Neutrophil (primary cell): ENCODE measurements around the gene FAM161B.
"Not testable (repeated sequence)": the region's sequence is repeated elsewhere in the genome, so short reads cannot be mapped to it uniquely, and the experiment has no call there.

Experiments used
- H3K27ac ChIP-seq: fragments of 200-600 bp; sonication (generic); 2 replicates; pipeline ENCODE4 v1.5.1; 2016; ENCODE audit warnings: mild to moderate bottlenecking, moderate library complexity
- H3K27me3 ChIP-seq: fragments of 200-600 bp; sonication (generic); 2 replicates; pipeline ENCODE4 v1.6.0; 2016; ENCODE audit warnings: mild to moderate bottlenecking
- H3K36me3 ChIP-seq: fragments of 200-600 bp; sonication (generic); 2 replicates; pipeline ENCODE4 v1.5.1; 2017
- H3K4me1 ChIP-seq, 2 experiments: fragments of 200-600 bp in 1 of 2; sonication (generic) in 1 of 2; 1 replicate in 1 of 2; 2 replicates in 1 of 2; pipeline versions ENCODE4 v1.5.1 to v1.6.1; 2013 to 2016; ENCODE audit warnings: low read depth in 1 of 2, low read length in 1 of 2, mild to moderate bottlenecking in 1 of 2, moderate library complexity in 1 of 2; ENCODE audit not compliant: control insufficient read depth in 1 of 2, insufficient read depth in 1 of 2
- H3K4me3 ChIP-seq, 2 experiments: fragments of 200-600 bp in 1 of 2; sonication (generic) in 1 of 2; 1 replicate in 1 of 2; 2 replicates in 1 of 2; pipeline ENCODE4 v1.5.1; 2013 to 2016; ENCODE audit warnings: low read depth in 1 of 2, low read length in 1 of 2, mild to moderate bottlenecking in 1 of 2, moderate library complexity in 1 of 2
- H3K9me3 ChIP-seq: fragments of 200-600 bp; sonication (generic); 2 replicates; pipeline ENCODE4 v1.5.1; 2016
- TF ChIP-seq, protein P1 (sequence below): fragments of 200-600 bp; sonication (generic); IDR thresholded peaks from 2 replicates; pipeline ENCODE4 v1.5.1; 2016; ENCODE audit warnings: antibody characterized with exemption

Gene FAM161B

GRCh38 chr14:73942180-73942579 lies 7.7 kb downstream of the FAM161B start:
- no peaks in the 10 kb centered on the region for H3K36me3 ChIP-seq
- peaks cover 16 to 22% of the 10 kb centered on the region in 2 experiments for H3K4me1 ChIP-seq
- no peaks in the 10 kb centered on the region for H3K27me3 ChIP-seq
- no peaks in the 10 kb centered on the region for H3K9me3 ChIP-seq
- TF ChIP-seq, protein P1, sequence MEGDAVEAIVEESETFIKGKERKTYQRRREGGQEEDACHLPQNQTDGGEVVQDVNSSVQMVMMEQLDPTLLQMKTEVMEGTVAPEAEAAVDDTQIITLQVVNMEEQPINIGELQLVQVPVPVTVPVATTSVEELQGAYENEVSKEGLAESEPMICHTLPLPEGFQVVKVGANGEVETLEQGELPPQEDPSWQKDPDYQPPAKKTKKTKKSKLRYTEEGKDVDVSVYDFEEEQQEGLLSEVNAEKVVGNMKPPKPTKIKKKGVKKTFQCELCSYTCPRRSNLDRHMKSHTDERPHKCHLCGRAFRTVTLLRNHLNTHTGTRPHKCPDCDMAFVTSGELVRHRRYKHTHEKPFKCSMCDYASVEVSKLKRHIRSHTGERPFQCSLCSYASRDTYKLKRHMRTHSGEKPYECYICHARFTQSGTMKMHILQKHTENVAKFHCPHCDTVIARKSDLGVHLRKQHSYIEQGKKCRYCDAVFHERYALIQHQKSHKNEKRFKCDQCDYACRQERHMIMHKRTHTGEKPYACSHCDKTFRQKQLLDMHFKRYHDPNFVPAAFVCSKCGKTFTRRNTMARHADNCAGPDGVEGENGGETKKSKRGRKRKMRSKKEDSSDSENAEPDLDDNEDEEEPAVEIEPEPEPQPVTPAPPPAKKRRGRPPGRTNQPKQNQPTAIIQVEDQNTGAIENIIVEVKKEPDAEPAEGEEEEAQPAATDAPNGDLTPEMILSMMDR, result no peak
- peak overlapping the region; percentile 41 for H3K27ac ChIP-seq
- no peak overlapping the region for H3K4me3 ChIP-seq

DNA sequence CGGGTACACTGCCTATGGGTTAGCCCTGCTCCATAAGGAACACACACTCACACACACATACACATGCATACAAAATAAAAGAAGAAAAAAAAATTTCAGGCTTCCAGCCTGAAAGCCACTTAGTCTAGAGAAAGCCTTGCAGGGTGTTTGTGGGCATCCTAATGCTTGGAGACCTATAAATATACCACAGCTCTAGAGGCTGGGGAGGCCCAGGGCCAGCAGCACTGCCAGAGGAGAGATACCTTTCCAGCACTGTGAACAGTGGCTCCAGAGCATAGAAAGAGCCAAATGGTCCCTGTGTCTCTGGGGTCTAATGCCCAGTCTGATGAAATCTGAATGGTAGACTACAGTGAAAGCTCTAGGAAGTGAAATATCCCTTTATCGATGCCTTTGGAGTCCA lies 12.9 kb downstream of the FAM161B start:
- H3K36me3 ChIP-seq, result peaks cover 23% of the 10 kb centered on the region
- TF ChIP-seq, protein P1, result no peak
- no peaks in the 10 kb centered on the region for H3K9me3 ChIP-seq
- H3K4me1 ChIP-seq, result peaks cover under 1 to 2% of the 10 kb centered on the region in 2 experiments
- H3K4me3 ChIP-seq, result no peak overlapping the region
- H3K27me3 ChIP-seq, result no peaks in the 10 kb centered on the region
- H3K27ac ChIP-seq, result no peak overlapping the region

- TF ChIP-seq, protein P1, result no peak
- H3K27me3 ChIP-seq, result no peaks in the 10 kb centered on the region
- H3K4me3 ChIP-seq, result no peak overlapping the region
- no peaks in the 10 kb centered on the region for H3K9me3 ChIP-seq
- no peak overlapping the region for H3K27ac ChIP-seq
- H3K36me3 ChIP-seq, result peaks cover 27% of the 10 kb centered on the region
- no peaks in the 10 kb centered on the region for H3K4me1 ChIP-seq
These were observed 13.3 kb downstream of the FAM161B start for GRCh38 chr14:73936548-73936947.

- no peak overlapping the region for H3K27ac ChIP-seq
- TF ChIP-seq, protein P1, result no peak
- H3K4me3 ChIP-seq, result no peak overlapping the region
- peaks cover 36% of the 10 kb centered on the region for H3K36me3 ChIP-seq
- H3K4me1 ChIP-seq, result no peaks in the 10 kb centered on the region
- no peaks in the 10 kb centered on the region for H3K27me3 ChIP-seq
- H3K9me3 ChIP-seq, result no peaks in the 10 kb centered on the region
These were observed 14.2 kb downstream of the FAM161B start for GRCh38 chr14:73935666-73936065.

DNA sequence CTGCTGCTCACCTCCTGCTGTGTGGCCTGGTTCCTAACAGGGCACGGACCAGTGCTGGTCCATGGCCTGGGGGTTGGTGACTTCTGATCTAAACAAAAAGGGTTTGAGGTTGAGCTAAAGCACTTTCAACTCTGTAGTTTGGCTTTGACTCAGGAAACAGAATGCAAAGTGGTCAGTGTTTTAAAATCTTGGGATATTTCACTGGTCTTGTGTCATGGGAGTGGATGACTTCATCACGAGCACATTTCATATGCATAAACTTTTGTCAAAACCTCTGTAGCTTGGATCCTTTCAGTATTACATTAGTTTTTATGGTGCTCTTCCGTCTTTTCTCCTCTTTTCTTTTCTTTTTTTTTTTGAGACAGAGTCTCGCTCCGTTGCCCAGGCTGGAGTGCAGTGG lies 25.6 kb downstream of the FAM161B start:
- Histone ChIP-seq H3K36me3 (peaks cover 94% of the 10 kb centered on the region), H3K4me1 (no peaks in the 10 kb centered on the region), H3K4me3 (no peak overlapping the region), H3K9me3 (no peaks in the 10 kb centered on the region), H3K27me3 (no peaks in the 10 kb centered on the region), H3K27ac (no peak overlapping the region)
- TF ChIP-seq, protein P1, result no peak

DNA sequence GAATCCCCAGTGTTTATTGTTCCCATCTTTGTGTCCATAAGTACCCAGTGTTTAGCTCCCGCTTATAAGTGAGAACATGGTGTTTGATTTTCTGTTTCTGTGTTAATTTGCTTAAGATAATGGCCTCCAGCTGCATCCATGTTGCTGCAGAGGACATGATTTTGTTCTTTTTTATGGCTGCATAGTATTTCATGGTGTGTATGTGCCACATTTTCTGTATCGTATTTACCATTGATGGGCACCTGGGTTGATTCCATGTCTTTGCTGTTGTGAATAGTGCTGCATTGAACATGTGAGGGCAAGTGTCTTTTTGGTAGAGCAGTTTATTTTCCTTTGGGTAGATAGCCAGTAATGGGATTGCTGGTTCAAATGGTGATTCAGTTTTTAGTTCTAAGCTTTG lies 30.4 kb downstream of the FAM161B start:
- not testable (repeated sequence) for H3K4me1 ChIP-seq, H3K27me3 ChIP-seq, H3K4me3 ChIP-seq, H3K9me3 ChIP-seq, H3K27ac ChIP-seq
- peaks cover 76% of the 10 kb centered on the region for H3K36me3 ChIP-seq
